HK-2 (cell line): ENCODE results near the gene SLC4A9.

ENCODE experiments used
- DNase-seq: peaks from one replicate; pipeline ENCODE4 v3.0.0-alpha.2; 2018; ENCODE audit not compliant: unreplicated experiment

Gene SLC4A9, protein sequence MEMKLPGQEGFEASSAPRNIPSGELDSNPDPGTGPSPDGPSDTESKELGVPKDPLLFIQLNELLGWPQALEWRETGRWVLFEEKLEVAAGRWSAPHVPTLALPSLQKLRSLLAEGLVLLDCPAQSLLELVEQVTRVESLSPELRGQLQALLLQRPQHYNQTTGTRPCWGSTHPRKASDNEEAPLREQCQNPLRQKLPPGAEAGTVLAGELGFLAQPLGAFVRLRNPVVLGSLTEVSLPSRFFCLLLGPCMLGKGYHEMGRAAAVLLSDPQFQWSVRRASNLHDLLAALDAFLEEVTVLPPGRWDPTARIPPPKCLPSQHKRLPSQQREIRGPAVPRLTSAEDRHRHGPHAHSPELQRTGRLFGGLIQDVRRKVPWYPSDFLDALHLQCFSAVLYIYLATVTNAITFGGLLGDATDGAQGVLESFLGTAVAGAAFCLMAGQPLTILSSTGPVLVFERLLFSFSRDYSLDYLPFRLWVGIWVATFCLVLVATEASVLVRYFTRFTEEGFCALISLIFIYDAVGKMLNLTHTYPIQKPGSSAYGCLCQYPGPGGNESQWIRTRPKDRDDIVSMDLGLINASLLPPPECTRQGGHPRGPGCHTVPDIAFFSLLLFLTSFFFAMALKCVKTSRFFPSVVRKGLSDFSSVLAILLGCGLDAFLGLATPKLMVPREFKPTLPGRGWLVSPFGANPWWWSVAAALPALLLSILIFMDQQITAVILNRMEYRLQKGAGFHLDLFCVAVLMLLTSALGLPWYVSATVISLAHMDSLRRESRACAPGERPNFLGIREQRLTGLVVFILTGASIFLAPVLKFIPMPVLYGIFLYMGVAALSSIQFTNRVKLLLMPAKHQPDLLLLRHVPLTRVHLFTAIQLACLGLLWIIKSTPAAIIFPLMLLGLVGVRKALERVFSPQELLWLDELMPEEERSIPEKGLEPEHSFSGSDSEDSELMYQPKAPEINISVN

DNA sequence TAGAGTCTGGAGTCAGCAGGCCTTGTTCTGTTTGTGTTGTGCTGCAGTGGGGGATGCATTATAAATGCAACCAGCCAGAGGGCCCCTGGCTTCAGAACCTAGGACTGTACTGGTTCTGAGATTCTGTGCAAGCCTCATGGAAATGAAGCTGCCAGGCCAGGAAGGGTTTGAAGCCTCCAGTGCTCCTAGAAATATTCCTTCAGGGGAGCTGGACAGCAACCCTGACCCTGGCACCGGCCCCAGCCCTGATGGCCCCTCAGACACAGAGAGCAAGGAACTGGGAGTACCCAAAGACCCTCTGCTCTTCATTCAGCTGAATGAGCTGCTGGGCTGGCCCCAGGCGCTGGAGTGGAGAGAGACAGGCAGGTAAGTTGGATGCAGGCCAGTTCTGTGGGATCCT lies at the start of gene SLC4A9:
Gene SLC4A9 (plus strand): TSS at position 94 of the 400 bp plus-strand sequence. CDS start 43 bp downstream, at position 137.
- DNase-seq = no peak

DNA sequence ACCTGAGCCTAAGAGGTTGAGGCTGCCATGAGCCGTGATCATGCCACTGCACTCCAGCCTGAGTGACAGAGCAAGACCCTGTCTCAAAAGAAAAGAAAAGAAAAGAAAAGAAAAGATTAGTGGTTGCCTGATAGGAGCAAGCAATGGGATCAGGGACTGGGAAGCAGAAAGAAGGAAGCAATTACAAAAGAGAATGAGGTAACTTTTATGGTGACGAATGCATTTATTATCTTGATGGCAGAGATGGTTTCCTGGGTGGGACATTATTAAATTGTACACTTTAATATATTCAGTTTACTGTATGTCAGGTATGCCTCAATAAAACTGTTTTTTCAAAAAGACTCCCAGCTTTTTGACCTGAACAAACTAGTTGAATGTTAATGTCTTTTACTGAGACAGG lies 49.6 kb upstream of the SLC4A9 start:
- no peak for DNase-seq

DNA sequence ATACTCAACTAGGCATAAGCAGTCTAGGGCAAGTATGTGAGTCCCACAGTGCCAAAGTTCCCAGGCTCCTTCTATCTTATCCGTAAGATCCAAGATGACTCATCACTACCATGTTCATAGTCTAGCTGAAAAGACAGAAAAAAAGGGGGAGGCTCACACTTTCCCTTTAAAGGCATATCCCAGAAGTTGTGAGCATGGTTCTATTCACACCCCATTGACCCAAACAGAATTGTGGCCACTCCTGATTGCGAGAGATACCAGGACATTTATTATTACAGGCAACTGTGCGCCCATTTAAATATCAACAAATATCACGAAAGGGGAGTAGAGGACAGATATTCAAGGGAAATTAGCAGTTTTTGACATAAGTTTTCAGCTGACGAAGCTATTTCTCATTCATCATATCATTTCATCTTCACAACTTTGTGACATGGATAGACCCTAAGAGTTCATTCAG lies 49.0 kb upstream of the SLC4A9 start:
- no peak for DNase-seq

DNA sequence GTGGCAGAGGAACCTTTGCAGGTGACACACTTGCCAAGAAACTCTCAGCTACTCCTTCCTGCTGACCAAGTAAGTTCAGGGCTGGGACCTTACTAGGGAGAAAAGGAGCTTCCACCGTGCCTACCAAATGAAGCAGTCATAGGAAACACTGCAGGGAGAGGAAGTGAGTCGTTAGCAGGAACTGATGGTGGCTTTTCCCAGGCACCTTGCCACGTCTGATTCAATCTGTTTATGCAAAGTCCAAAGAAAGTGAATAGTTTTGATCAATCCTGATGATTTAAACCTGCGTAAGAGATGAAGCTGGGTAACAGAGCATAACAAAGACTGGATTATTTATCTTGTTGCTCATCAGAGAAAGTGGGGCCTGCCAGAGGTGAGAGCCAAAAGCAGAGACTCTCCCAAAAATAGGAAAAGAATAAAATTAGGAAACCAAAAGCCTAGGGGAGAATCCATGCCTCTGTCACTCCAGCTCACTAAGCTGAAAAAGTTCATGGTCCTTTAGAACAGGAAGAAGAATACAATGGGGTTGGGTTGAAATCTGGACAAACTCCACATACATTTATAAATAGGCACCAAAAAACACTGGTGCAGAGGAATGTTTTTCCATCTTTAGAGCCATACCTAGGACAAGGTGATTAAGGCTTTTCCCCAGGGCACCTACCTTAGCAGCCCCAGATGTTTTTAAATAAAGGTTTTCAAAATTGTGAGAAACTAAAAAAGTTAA lies 47.8 kb upstream of the SLC4A9 start:
- peak; percentile 60 for DNase-seq

DNA sequence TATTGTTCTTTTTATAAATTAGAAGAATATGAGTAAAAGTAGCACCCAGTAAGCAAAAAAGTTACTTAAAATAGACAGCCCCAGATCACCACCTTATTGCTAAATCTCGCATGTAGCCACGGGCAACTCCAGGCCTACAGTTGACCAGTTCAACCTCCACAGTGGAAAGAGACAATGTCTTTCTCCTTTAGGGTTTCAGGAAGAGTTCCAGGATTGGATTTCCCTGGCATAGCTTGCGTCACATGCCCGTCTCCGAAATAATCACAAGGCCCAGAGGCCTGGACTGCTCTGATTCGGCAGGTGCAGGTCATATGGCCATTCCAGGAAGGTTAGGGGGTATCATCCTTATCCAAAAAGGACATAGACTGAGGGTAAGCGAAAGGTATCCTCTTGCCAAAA lies 47.2 kb upstream of the SLC4A9 start:
- DNase-seq = no peak

DNA sequence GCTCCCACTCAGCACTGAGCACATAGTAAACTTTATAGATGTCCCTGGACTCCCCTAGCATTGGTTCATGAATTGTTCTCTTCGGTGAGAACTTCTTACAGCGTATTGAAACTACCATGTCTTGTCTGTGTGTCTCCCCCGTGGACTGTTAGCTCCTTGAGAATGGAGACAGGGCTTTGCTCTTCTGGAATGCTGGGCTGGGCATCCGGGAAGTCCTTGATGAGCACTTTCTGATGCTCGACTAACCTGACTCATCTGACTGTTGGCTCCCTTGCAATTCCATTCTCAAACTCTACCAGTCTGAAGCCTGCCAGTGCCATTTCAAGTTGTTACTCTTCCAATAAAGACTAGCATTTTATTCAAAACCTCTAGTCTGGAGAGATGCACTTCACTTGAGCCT lies 42.1 kb upstream of the SLC4A9 start:
- DNase-seq = peak; percentile 55

DNA sequence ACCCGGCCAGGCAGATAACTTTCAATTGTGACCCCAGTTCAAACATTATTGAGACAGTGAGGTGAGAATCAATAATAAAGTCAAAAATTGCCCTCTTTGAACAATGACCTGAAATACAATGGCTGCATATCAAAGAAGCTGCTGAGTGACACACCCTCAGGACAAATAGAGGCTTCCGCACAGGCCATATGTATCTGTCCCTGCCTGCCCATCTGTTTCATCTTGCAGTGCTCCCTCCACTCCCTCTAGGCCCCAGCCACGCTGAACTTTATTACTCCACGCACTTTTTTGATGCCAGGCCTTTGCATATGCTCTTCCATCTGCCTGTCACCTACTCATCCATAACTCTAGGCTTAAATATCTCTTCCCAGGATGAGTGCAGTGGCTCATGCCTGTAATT lies 41.2 kb upstream of the SLC4A9 start:
- no peak for DNase-seq

DNA sequence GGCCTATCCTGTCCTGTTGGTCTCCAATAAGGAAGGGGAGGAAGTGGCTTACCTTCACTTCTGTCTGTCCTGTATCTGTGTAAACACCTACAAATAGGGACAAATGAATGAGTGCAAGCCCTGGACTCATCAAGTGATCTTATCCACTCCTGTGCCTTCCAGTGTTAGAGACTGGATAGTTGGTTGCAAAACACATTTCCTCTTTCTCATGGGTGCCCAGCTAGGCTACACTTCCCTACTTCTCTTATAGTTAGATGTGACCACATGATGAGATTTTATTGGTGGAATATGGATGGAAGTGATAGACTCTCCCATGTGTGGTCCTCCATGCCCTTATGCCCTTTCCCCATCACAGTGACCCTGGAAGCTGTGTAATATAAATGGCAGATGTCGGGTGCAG lies 40.2 kb upstream of the SLC4A9 start:
- DNase-seq = no peak

DNA sequence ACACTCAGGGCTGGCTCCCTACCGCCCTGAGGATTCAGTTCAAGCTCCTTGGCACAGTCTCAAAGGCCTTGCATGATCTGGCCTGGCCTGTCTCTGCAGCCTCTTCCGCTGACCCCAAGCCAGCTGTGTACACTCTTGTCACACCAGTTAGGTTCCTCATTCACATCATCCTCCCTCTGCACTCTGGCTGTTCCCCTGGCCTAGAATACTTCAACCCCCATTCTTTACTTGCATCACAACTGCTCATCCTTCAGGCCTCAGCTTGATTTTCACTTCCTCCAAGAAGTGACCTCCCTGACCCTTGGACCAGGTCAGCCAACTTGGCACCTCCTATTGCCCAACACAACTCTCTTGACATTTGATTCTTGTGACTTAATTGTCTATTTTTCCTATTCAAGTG lies 38.2 kb upstream of the SLC4A9 start:
- DNase-seq = no peak

DNA sequence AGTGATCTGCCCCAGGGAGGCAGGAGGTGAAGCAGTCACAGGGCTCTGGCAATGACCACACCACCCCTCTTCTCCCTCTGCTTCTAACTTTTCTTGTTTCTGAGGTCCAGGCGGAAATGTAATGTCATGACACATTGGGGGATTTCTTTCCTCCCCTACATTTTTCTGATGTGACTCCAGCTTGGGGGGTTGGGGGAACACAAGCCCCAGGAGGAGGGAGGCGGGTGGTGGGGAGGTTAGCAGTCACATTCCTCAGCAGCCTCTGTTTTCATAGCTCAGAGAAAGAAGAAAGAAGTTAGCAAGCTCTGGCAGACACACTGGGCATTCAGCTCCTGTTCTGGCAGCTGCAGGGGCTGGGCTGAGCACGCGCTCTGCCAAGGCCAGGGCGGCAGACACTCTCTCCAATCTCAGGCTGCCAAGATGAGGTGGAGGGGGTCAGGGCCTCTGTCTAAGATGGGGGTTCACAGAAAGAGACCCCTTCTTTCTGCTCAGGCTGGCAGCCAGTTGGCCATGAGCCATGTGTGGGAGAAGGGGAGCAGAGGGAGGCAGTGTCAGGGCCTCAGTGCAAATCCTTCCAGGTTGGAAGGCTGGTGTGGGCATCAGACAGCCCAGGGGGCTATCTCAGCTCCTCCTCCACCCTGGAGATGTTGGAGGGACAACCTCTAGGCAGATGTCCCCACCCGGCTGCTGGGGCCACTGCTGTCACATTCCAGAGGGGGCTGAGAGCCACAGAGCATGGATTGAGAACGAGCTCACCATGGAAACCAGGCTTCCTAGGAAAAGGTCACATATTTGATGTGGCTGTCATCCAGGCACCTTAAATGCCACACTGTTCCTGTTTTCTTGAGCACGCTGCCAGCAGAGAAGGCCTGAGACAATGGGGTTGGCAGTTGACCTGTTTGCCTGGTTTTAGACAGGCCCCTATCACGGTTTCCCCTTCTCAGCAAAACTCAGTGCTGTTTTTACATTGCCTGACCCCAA lies 37.0 kb upstream of the SLC4A9 start:
- DNase-seq = peak; percentile 78

DNA sequence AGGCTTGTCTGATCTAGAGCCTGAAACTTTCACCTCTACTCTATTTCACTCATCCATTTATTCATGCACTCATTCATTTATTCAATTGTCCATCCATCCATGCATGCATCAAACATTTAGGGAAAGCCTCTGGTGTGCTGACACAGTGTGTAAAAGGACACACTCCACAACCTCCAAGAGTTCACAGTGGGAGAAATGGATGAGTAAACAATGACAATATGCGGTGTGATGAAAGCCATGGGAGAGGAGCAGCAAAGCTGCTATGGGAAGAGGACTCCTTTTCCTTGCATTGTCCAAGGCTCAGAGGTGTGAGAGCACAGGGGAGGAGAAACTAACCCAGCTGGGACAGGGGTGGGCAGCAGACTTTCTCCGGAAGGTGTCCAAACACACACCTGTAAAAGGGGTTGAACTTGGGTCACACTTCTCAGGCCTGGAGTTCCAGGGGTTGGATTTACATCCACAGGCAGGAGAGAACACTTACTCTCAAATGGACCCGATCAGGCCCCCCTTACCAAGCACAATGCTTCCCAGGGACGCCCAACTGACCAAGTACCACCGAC lies 35.9 kb upstream of the SLC4A9 start:
- DNase-seq = no peak

DNA sequence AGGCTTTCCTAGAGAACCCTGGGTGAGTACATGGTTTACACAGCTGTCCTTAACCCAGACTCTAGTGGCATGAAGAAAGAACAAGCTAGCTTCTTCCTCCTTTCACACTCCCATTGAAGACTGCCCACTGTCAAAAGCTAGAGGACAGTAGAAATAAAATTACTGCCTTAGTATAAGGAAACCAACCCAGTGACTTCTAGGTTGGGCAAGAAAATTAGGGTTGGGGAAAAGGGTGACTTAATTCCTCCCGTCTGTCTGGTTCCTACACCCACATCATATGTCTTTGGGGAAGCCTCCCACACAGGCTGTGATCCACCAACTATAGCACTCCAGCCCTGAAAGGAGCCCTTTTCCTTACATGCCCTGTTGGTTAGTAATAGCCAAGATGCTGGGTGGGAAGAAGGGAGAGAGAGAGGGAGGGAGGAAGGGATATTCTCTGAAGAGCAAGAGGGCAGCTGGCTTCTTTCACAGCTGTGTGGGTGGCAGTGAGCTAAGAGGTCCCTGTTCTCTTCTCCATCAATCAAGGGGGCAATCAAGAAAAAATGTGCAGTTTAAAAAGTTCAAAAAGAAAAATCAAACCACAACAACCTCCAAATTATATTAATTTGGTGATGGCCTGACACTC lies 35.3 kb upstream of the SLC4A9 start:
- DNase-seq = no peak

DNA sequence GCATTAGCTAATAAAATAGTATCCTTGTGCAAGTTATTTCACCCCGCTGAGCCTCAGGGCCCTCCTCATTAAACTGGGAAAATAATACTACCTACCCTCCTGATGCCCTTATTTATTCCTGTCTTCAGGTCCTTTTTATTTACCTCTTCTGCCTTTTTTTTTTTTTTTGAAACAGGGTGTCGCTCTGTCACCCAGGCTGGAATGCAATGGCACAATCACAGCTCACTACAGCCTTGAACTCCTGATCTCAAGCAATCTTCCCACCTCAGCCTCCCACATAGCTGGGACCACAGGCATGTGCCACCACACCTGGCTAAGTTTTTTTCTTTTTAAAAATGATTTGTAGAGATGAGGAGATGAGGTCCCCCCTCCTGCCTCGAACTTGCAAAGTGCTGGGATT lies 34.5 kb upstream of the SLC4A9 start:
- no peak for DNase-seq

DNA sequence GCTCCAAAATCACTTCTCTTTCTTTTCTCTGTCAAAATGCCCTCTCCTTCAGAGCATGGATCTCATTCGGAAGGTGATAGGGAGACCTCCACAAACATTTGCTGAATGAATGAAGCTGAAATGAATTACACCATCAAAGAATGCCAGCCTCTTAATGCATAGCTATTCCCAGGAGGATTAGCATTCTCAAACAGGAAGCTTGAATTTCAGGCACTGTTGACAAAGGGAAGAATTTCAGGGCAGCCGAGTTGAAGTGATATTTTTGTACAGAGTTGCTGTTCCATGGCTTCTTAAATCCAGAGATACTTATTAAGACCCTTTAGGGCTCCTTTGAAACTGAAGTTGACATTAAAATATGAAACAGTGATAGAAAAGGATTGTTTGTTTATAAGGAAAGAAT lies 32.4 kb upstream of the SLC4A9 start:
- no peak for DNase-seq

DNA sequence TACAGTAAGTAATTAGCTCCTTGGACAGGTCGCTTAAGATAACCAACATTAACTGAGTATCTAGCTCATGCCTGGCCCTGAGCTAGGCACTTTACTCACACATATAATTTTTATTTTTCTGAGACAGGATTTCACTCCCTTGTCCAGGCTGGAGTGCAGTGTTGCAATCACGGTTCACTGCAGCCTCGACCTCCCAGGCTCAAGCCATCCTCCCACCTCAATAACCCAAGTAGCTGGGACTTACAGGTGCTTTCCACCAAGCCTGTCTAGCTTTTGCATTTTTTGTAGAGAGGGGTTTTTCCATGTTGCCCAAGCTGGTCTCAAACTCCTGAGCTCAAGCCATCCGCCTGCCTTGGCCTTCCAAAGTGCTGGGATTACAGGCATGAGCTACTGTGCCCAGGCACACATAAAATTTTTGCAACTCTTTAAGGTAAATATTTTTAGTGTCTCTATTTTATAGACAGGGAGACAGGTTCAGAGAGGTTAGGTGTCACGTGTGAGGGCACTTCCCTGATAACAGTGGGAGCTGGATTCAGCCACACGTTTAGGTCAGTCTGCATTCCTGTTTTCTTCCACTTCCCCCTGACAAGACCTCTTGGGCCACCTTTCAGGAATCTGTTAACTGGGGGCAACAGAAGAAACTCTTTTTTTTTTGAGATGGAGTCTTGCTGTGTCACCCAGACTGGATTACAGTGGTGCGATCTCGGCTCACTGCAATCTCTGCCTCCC lies 31.8 kb upstream of the SLC4A9 start:
- DNase-seq = no peak

DNA sequence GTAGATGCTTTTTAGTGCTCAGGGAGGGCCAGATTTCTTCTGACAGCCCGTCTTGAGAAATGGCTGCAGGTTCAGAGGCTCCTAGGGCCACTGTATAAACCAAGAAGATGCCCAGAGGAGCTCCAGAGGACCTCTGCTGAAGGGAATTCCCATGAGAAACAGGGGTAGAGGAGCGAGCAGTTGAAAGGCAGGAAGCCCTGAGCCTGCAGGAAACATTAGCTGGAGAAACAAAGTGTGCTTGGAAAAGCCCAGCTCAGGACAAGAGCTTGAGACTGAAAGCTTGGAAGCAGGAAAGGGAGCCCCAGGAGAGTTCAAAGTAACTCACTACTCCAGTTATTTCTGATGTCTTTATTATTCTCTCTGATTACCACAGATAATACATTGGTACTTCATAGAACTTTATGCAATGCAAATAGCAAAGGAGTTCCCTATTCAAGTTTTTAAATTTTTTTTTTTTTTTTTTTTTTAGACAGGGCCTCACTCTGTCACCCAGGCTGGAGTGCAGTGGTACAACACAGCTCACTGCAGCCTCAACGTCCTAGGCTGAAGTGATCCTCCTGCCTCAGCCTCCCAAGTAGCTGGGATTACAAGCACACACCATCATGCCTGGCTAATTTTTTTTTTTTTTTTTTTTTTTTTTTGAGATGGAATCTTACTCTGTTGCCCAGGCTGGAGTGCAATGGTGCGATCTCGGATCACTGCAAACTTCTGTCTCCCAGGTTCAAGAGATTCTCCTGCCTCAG lies 30.1 kb upstream of the SLC4A9 start:
- no peak for DNase-seq

DNA sequence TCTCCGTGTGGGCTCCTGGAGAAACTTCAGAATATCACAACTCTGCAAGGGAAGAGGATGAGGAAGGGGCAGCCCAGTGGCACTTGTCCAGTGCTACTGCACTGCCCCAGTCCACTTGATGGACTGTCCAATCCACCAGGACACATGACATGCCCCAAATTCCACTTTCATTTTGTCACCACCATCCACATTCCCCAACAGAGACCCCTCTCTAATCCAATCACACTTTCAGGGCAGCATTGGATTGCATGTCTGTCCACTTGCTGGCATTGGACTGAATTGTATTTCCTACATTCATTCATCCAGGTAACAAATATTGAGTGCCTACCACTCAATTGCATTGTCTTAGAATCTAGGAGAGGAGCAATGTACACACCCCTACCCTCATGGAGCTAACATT lies 28.4 kb upstream of the SLC4A9 start:
- DNase-seq = no peak

DNA sequence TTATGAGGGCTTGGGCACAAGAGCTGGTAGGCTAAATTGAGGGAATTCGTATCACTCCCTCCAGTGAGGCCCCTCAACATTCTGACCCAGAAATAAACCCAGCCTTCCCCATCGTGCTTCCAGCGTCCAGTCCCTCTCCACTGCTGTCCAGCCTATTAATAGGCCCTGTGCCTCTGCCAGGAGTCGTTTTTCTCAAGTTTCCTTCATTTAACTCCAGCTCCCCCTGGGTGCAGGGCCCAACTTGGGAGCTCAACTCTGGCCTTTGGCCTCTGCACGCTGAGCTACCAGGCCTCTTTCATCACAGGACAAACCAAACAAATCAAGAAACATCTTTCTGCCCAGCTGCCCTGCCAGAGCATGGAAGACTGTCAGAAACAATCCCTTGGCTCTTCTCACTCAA lies 23.6 kb upstream of the SLC4A9 start:
- no peak for DNase-seq

DNA sequence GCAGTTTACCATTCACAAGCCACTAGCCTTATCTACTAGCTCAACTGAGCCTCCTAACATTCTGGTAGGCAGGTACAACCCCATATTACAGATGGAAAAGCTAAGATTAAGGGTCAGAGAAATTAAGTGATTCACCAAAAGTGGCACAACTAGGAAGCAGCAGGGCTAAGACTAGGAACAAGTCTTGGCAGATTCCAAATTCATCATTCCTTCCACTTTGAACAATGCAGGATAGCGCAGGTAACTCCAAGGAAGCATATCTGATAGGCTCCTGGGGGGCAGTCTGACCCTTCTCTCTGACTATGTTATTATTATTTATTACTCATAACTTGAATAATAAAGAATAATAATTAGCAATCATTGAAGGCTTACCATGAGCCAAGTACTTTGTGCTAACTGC lies 22.1 kb upstream of the SLC4A9 start:
- no peak for DNase-seq
